ENCODE data around the gene ZNF653.

DNA sequence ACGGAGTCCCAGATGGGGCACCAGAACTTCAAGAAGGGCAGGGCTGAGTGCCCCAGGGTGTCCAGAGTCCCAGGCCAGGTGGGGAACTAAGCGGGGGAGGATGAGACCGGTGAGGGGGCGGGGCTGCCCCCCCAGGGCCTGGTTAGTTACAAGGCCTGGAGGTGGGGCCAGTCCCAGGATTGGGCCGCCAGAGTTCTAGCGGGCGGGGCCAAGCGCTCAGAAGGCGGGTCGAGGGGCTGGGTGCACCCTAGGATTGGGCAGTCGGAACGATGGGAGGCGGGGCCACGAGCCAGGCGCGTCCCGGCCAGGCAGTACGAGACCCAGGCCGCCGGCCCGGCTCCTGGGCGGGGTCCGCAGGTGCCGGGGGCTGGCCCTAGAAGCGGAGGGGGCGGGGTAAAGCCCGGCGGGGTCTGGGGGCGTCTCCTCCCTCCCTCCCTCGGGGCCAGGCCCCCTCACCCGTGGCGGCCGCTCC is 571 bp downstream of the ZNF653 start:
- TF ChIP-seq, protein P1, sequence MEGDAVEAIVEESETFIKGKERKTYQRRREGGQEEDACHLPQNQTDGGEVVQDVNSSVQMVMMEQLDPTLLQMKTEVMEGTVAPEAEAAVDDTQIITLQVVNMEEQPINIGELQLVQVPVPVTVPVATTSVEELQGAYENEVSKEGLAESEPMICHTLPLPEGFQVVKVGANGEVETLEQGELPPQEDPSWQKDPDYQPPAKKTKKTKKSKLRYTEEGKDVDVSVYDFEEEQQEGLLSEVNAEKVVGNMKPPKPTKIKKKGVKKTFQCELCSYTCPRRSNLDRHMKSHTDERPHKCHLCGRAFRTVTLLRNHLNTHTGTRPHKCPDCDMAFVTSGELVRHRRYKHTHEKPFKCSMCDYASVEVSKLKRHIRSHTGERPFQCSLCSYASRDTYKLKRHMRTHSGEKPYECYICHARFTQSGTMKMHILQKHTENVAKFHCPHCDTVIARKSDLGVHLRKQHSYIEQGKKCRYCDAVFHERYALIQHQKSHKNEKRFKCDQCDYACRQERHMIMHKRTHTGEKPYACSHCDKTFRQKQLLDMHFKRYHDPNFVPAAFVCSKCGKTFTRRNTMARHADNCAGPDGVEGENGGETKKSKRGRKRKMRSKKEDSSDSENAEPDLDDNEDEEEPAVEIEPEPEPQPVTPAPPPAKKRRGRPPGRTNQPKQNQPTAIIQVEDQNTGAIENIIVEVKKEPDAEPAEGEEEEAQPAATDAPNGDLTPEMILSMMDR (IDR thresholded peaks at IDR 0.05) = no peak
- no peak for TF ChIP-seq POLR2A (IDR thresholded peaks at IDR 0.05)

Measured in thyroid gland (tissue), 4 donors.